ENCODE data around the gene MAGI2. TPM values are rescaled to one million over a fixed set of nuclear protein-coding genes. Genes with fewer than 3 reads are reported as not detected.

MAGI2 gene
- total RNA-seq, 1 experiment from 2014 or later = 0.34 TPM

GRCh38 chr7:79459381-79459780 lies 5.9 kb upstream of the MAGI2 start:
- POLR2A ChIA-PET (ENCODE audit: low non-redundant PET) = no interaction called here
- intact Hi-C loops (cut with micrococcal nuclease; ENCODE audit: unreplicated experiment) = no loop called here
- peaks cover 75% of the 10 kb centered on the region for H3K27me3 ChIP-seq (replicated peaks; ENCODE audit: insufficient read depth, low read depth, low read length, poor library complexity)
- no peak overlapping the region for H3K27ac ChIP-seq (ENCODE audit: low read depth, low read length, poor library complexity, severe bottlenecking)
- BruUV-seq (replicated peaks) = no TSS peak
- H3K4me3 ChIP-seq (ENCODE audit: low read depth, low read length, poor library complexity, severe bottlenecking) = no peak overlapping the region
- H3K9me3 ChIP-seq (ENCODE audit: low read depth, low read length, poor library complexity, severe bottlenecking) = no peaks in the 10 kb centered on the region
- no peak for DNase-seq (ENCODE audit: low spot score)
- H3K4me1 ChIP-seq (ENCODE audit: insufficient read depth, low read length, poor library complexity, severe bottlenecking) = no peaks in the 10 kb centered on the region
- TF ChIP-seq CTCF (conservative IDR thresholded peaks at IDR 0.05; ENCODE audit: low read depth, low read length) = no peak
- no peaks in the 10 kb centered on the region for H3K36me3 ChIP-seq (ENCODE audit: insufficient read depth, low read length, poor library complexity, severe bottlenecking)
- CTCF ChIA-PET = no interaction called here

DNA sequence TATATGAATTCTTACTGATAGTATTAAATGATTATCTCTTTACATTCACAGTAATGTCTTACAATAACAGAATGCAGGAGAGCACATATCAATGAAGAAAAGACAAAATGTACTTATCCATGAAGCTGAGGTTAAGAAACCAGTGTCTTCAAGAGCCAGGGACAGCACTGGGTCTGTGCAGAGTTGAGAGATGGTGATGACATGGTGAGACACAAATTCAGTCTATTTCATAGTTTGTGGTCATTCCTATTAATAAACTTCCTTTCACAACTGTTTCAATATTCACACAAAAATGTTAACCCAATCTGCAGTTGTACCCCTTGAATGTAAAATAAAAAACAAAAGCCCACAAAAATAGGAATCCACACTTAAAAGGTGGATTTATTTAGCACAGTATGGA lies 5.3 kb upstream of the MAGI2 start:
- no peak overlapping the region for H3K27ac ChIP-seq (ENCODE audit: low read depth, low read length, poor library complexity, severe bottlenecking)

DNA sequence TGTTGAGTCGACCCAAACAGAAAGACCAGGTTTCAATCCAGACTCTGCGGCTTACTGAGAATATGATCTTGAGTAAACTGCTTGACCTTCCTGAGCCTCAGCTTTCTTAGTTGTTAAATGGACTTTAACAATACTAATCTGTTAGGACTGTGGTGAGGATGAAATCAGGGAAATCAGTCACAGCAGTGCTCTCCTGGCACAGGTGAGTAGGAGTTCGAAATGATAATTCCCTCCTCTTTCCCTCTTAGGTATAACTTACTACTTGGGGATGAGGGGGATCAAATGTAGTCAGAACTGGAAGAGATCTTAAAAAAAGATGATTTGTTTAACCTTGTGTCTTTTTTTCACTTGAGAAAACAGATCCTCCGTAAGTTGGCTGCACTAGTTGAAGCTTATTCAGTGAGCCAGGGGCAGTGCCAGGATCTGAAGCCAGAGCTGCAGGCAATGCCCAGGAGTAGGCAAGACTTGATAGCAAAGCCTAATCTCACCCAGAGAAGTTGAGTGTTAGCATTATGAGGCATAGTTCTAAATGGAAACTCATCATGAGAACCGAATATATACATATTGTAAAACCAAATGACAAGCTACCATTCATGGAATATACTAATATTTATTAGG lies 1.8 kb upstream of the MAGI2 start:
- no peak for TF ChIP-seq EZH2 (IDR thresholded peaks at IDR 0.05; ENCODE audit: borderline replicate concordance, low read depth, low read length, poor library complexity, severe bottlenecking)
- no peak for TF ChIP-seq CTCF (conservative IDR thresholded peaks at IDR 0.05; ENCODE audit: low read depth, low read length)
- DNase-seq (ENCODE audit: low spot score) = no peak
- Histone ChIP-seq H3K4me3 (ENCODE audit: low read depth, low read length, poor library complexity, severe bottlenecking) (no peak overlapping the region), H3K9me3 (ENCODE audit: low read depth, low read length, poor library complexity, severe bottlenecking) (no peaks in the 10 kb centered on the region), H3K4me1 (ENCODE audit: insufficient read depth, low read length, poor library complexity, severe bottlenecking) (no peaks in the 10 kb centered on the region), H3K36me3 (ENCODE audit: insufficient read depth, low read length, poor library complexity, severe bottlenecking) (no peaks in the 10 kb centered on the region), H3K27ac (ENCODE audit: low read depth, low read length, poor library complexity, severe bottlenecking) (no peak overlapping the region), H3K27me3 (replicated peaks; ENCODE audit: insufficient read depth, low read depth, low read length, poor library complexity) (peaks cover 97% of the 10 kb centered on the region)
- no TSS peak for BruUV-seq (replicated peaks)
- ChIA-PET POLR2A (ENCODE audit: low non-redundant PET) (no interaction called here), CTCF (no interaction called here)
- intact Hi-C loops (cut with micrococcal nuclease; ENCODE audit: unreplicated experiment) = no loop called here

More for the DNA sequence above, 5.3 kb upstream of the MAGI2 start:
- Histone ChIP-seq H3K4me1 (ENCODE audit: insufficient read depth, low read length, poor library complexity, severe bottlenecking) (no peaks in the 10 kb centered on the region), H3K27me3 (replicated peaks; ENCODE audit: insufficient read depth, low read depth, low read length, poor library complexity) (peaks cover 77% of the 10 kb centered on the region), H3K4me3 (ENCODE audit: low read depth, low read length, poor library complexity, severe bottlenecking) (no peak overlapping the region), H3K36me3 (ENCODE audit: insufficient read depth, low read length, poor library complexity, severe bottlenecking) (no peaks in the 10 kb centered on the region), H3K9me3 (ENCODE audit: low read depth, low read length, poor library complexity, severe bottlenecking) (no peaks in the 10 kb centered on the region)
- no peak for DNase-seq (ENCODE audit: low spot score)
- intact Hi-C loops (cut with micrococcal nuclease; ENCODE audit: unreplicated experiment) = no loop called here
- BruUV-seq (replicated peaks) = no TSS peak
- CTCF ChIA-PET = no interaction called here
- POLR2A ChIA-PET (ENCODE audit: low non-redundant PET) = no interaction called here
- TF ChIP-seq CTCF (conservative IDR thresholded peaks at IDR 0.05; ENCODE audit: low read depth, low read length) (no peak), EZH2 (IDR thresholded peaks at IDR 0.05; ENCODE audit: borderline replicate concordance, low read depth, low read length, poor library complexity, severe bottlenecking) (no peak)

All from A673 (cell line).